ENCODE results near the gene LTBP2.

LTBP2 gene

DNA sequence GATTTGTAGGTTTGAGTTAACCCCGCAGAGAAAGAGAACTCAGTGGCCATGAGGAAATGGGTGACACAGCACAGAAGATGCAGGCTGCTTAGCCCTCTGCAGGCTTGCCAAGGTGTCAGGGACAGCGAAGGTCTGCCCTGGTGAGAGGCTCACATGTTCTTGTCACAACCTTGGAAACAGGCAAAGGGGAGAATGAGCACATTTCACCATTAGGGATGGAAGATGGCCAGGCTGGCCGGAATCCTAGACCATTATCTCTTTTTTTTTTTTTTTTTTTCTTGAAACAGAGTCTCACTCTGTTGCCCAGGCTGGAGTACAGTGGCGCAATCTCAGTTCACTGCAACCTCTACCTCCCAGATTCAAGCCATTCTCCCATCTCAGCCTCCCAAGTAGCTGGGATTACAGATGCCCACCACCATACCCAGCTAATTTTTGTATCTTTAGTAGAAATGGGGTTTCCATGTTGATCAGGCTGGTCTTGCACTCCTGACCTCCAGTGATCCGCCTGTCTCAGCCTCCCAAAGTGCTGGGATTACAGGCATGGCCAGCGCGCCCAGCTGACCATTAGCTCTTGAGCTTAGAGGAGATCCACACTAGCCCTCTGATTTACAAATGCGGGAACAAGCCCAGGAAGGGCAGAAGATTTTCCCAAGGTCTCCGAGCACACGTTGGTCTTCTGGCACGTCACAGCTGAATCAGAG is 34.6 kb downstream of the LTBP2 start:
- no peak for DNase-seq (ENCODE audit: low spot score)
- TF ChIP-seq, protein P1, sequence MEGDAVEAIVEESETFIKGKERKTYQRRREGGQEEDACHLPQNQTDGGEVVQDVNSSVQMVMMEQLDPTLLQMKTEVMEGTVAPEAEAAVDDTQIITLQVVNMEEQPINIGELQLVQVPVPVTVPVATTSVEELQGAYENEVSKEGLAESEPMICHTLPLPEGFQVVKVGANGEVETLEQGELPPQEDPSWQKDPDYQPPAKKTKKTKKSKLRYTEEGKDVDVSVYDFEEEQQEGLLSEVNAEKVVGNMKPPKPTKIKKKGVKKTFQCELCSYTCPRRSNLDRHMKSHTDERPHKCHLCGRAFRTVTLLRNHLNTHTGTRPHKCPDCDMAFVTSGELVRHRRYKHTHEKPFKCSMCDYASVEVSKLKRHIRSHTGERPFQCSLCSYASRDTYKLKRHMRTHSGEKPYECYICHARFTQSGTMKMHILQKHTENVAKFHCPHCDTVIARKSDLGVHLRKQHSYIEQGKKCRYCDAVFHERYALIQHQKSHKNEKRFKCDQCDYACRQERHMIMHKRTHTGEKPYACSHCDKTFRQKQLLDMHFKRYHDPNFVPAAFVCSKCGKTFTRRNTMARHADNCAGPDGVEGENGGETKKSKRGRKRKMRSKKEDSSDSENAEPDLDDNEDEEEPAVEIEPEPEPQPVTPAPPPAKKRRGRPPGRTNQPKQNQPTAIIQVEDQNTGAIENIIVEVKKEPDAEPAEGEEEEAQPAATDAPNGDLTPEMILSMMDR (IDR thresholded peaks at IDR 0.05; ENCODE audit: extremely low read depth, insufficient read depth, missing control alignments): no peak
- in situ Hi-C loops (cut with MboI; ENCODE audit: low pct_unique_long_range_greater_than_20kb, low sequenced_read_pairs, unreplicated experiment): no loop called here

DNA sequence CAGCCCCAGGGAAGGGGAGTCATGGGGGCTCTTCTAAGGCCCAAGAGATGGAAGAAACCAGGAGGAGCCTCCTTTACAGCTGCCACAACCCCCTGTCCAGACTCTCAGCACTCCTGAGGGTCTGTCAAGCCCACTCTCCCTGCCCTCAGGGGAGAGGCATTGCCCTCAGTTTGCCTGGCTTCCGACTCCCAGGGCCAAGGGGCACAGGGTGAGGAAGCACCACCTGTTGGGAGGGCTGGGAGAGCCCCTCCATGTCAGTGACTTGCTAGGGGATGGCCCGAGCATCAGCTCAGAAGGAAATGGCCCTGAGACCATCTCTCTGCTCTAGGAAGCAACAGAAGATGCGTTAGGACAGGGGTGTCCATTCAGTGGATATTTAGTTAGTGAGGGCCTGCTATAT is 36.1 kb downstream of the LTBP2 start:
- DNase-seq (ENCODE audit: low spot score): no peak
- TF ChIP-seq, protein P1 (IDR thresholded peaks at IDR 0.05; ENCODE audit: extremely low read depth, insufficient read depth, missing control alignments): no peak
- in situ Hi-C loops (cut with MboI; ENCODE audit: low pct_unique_long_range_greater_than_20kb, low sequenced_read_pairs, unreplicated experiment): no loop called here

DNA sequence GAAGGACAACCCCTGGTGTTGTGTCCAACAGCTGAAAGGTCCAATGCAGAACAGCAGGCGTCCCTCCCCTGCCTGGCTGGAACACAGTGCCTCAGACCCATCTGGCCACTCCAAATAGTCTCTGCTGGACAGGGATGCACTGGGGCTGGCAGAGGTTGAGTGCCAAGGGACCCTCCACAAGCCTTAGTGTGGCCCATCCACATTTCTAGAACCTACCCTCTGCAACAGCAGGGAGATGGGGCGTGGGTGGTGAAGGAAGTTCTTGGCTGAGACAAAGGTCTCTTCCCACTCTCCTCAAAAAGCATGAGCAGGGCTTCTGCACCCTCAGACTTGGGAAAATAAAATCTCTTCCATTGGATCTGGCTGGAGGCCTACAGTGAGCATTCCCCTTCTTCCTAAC is 36.5 kb downstream of the LTBP2 start:
- TF ChIP-seq, protein P1 (IDR thresholded peaks at IDR 0.05; ENCODE audit: extremely low read depth, insufficient read depth, missing control alignments): no peak
- DNase-seq (ENCODE audit: low spot score): no peak
- in situ Hi-C loops (cut with MboI; ENCODE audit: low pct_unique_long_range_greater_than_20kb, low sequenced_read_pairs, unreplicated experiment): no loop called here

DNA sequence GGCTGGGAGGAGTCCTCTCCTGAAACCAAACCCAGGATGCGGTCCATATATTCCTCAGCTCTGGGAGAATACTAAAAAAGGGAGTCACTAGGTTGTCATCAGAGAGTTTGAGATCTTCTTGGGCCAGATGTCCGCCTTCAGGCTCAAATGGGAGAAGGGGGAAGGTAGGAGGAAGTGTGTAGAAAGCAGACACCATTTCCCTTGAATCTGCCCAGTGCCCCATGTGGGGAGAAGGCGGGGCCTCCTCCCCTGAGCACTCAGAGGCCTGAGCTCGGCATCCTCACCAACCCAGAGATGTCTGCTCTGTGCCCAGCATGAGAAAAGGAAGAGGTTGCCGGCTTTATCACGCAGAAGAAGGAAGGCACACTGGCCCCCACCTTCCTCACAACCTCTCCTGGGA is 37.3 kb downstream of the LTBP2 start:
- in situ Hi-C loops (cut with MboI; ENCODE audit: low pct_unique_long_range_greater_than_20kb, low sequenced_read_pairs, unreplicated experiment): no loop called here
- DNase-seq (ENCODE audit: low spot score): no peak
- TF ChIP-seq, protein P1 (IDR thresholded peaks at IDR 0.05; ENCODE audit: extremely low read depth, insufficient read depth, missing control alignments): no peak

- TF ChIP-seq, protein P1 (IDR thresholded peaks at IDR 0.05; ENCODE audit: extremely low read depth, insufficient read depth, missing control alignments): no peak
- DNase-seq (ENCODE audit: low spot score): no peak
- in situ Hi-C loops (cut with MboI; ENCODE audit: low pct_unique_long_range_greater_than_20kb, low sequenced_read_pairs, unreplicated experiment): no loop called here
These were observed 38.0 kb downstream of the LTBP2 start for GRCh38 chr14:74574090-74574433.

DNA sequence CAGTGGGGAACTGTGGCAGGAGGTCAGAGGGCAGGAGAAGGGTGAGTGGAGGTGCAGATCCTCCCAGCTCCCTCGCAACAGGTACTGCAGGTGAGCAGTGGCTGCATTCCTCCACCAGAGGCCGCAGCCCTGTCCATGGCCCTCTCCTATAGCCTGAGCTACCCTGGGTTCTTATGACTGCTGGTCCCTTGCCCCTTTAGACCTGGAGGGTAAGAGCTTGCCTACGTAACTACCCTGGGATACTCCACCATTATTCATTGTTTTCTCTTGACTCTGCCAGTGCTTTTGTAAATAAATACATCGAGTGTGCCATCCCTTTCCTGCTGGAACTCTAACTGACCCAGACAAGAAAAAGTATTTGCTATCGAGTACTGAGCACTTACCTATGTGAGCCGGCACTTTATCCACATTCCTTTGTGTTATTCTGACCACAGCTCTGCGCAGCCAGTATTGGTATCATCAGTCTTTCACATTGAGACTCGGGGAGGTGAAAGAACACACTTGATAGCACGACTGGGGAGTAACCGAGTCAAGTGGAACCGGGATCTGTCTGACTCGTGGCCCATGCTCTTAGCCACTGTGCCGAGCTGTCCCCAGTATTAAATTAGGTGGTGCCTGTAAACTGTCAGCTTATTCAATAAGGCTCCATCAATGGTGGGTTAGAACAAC is 38.5 kb downstream of the LTBP2 start:
- in situ Hi-C loops (cut with MboI; ENCODE audit: low pct_unique_long_range_greater_than_20kb, low sequenced_read_pairs, unreplicated experiment): no loop called here
- TF ChIP-seq, protein P1 (IDR thresholded peaks at IDR 0.05; ENCODE audit: extremely low read depth, insufficient read depth, missing control alignments): no peak
- no peak for DNase-seq (ENCODE audit: low spot score)
